GM12878 (cell line): Measurements from ENCODE around the gene PEAR1. TPM values are rescaled to one million over a fixed set of nuclear protein-coding genes. Genes with fewer than 3 reads are reported as not detected.

Experiments
- ATF7 ChIP-seq: fragments of 450-650 bp; IDR thresholded peaks from 2 replicates; pipeline ENCODE4 v1.6.1; 2016; ENCODE audit warnings: low read depth, mild to moderate bottlenecking
- BHLHE40 ChIP-seq, 2 experiments: fragments of 450-650 bp in 1 of 2; IDR thresholded peaks; 2 replicates each; pipeline ENCODE4 v1.6.1; 2011 to 2017; ENCODE audit warnings: low read depth in 2 of 2, borderline replicate concordance in 1 of 2, improper control_type of control experiment in 1 of 2, low read length in 1 of 2, mild to moderate bottlenecking in 1 of 2
- MTA3 ChIP-seq: IDR thresholded peaks from 2 replicates; pipeline ENCODE4 v1.6.1; 2012; ENCODE audit warnings: low read length, inconsistent platforms, borderline replicate concordance
- NRF1 ChIP-seq: conservative IDR thresholded peaks from 2 replicates; pipeline ENCODE4 v1.6.1; 2011; ENCODE audit warnings: mild to moderate bottlenecking, low read depth, low read length, improper control_type of control experiment
- RFX5 ChIP-seq: IDR thresholded peaks from 2 replicates; pipeline ENCODE4 v1.6.1; 2011; ENCODE audit warnings: low read depth, low read length, improper control_type of control experiment
- SREBF2 ChIP-seq: IDR thresholded peaks from 2 replicates; pipeline ENCODE4 v1.6.1; 2012; ENCODE audit warnings: mild to moderate bottlenecking, low read length
- YBX1 ChIP-seq: fragments of 450-650 bp; IDR thresholded peaks from 2 replicates; pipeline ENCODE4 v1.6.1; 2016; ENCODE audit warnings: antibody characterized with exemption
- ZNF622 ChIP-seq: fragments of 450-650 bp; IDR thresholded peaks from 2 replicates; pipeline ENCODE4 v1.6.1; 2017; ENCODE audit warnings: mild to moderate bottlenecking, inconsistent platforms
- polyA plus RNA-seq, 11 experiments: library from polyadenylated mRNA; depleted of rRNA in 4 of 11; unstranded in 6 of 11; stranded (reverse) in 5 of 11; fragments of >200 nt; fragmentation: Nextera tagmentation in 4 of 11; fragmentation: Illumina TruSeq in 1 of 11; extraction: Ambion mirVana in 4 of 11; extraction: Trizol in 1 of 11; gene quantifications; 1 replicate in 1 of 11; 2 replicates in 10 of 11; pipeline versions ENCODE4 v1.2.1 to v1.2.3, GENCODE V29; 2011 to 2016; ENCODE audit warnings: inconsistent platforms in 2 of 11, missing spikeins in 2 of 11, low read depth in 1 of 11
- total RNA-seq, 4 experiments: library from RNA; depleted of rRNA in 3 of 4; stranded (reverse); fragments of >200 nt in 3 of 4; fragmentation: Illumina TruSeq in 1 of 4; extraction: Trizol in 1 of 4; gene quantifications; 2 replicates each; pipeline versions ENCODE4 v1.2.1 to v1.2.3, GENCODE V29; 2013 to 2021
- TF ChIP-seq, protein P1 (sequence below), 3 experiments: IDR thresholded peaks in 2 of 3; conservative IDR thresholded peaks in 1 of 3; 2 replicates each; pipeline ENCODE4 v1.5.1; 2011; ENCODE audit warnings: low read depth in 3 of 3, low read length in 3 of 3, mild to moderate bottlenecking in 3 of 3, control low read depth in 2 of 3, moderate library complexity in 2 of 3, inconsistent platforms in 1 of 3, mixed read lengths in 1 of 3; ENCODE audit not compliant: control insufficient read depth in 2 of 3, insufficient read depth in 1 of 3; ENCODE audit errors: extremely low read depth in 1 of 3
- TF ChIP-seq, protein P2 (sequence below): IDR thresholded peaks from 2 replicates; pipeline ENCODE4 v1.6.1; 2012; ENCODE audit warnings: low read depth, low read length, improper control_type of control experiment
- TF ChIP-seq, protein P3 (sequence below): fragments of 450-650 bp; IDR thresholded peaks from 2 replicates; pipeline ENCODE4 v1.6.1; 2014; ENCODE audit warnings: mild to moderate bottlenecking

The PEAR1 gene
- total and polyA plus RNA-seq, 10 of the 15 experiments (the other 5 are each of a cell fraction or from before 2014, with no cell fraction given): not detected

DNA sequence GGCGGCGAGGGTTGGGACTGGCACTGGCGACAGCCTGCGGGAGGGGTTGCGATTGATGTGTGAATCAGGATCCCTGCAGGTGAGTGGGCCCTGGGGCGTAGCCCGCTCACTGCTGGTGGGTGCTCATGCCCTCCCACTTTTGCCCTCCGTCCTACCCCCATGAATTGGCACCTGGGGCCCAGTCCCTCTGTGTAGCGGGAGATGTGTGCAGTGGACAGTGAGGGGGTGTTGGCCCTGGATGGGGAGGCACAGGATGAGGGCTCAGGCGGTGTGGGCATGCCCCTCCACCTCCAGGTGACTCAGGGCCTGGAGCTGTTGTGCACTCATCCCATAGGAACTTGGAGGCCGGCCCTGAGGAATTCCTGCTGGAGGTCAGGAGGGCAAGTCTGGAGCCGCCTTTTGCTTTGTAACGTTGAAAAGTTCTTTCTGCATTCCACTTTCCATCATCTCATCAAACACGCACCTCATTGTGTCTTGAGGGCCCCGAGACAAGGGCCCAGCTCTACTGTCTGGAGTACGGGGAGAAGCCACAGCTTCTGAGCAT, 3.0 kb downstream of the PEAR1 start (continued):
- TF ChIP-seq, protein P1, sequence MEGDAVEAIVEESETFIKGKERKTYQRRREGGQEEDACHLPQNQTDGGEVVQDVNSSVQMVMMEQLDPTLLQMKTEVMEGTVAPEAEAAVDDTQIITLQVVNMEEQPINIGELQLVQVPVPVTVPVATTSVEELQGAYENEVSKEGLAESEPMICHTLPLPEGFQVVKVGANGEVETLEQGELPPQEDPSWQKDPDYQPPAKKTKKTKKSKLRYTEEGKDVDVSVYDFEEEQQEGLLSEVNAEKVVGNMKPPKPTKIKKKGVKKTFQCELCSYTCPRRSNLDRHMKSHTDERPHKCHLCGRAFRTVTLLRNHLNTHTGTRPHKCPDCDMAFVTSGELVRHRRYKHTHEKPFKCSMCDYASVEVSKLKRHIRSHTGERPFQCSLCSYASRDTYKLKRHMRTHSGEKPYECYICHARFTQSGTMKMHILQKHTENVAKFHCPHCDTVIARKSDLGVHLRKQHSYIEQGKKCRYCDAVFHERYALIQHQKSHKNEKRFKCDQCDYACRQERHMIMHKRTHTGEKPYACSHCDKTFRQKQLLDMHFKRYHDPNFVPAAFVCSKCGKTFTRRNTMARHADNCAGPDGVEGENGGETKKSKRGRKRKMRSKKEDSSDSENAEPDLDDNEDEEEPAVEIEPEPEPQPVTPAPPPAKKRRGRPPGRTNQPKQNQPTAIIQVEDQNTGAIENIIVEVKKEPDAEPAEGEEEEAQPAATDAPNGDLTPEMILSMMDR (IDR thresholded peaks at IDR 0.05 in 2 of 3, conservative IDR thresholded peaks at IDR 0.05 in 1 of 3; ENCODE audit: control insufficient read depth in 2 of 3, extremely low read depth in 1 of 3, insufficient read depth in 1 of 3, low read depth in 3 of 3, low read length in 3 of 3): no peak
- TF ChIP-seq, protein P2, sequence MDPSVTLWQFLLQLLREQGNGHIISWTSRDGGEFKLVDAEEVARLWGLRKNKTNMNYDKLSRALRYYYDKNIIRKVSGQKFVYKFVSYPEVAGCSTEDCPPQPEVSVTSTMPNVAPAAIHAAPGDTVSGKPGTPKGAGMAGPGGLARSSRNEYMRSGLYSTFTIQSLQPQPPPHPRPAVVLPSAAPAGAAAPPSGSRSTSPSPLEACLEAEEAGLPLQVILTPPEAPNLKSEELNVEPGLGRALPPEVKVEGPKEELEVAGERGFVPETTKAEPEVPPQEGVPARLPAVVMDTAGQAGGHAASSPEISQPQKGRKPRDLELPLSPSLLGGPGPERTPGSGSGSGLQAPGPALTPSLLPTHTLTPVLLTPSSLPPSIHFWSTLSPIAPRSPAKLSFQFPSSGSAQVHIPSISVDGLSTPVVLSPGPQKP: no peak
- TF ChIP-seq BHLHE40 (IDR thresholded peaks at IDR 0.05; ENCODE audit: borderline replicate concordance in 1 of 2, low read depth in 2 of 2, low read length in 1 of 2): no peak
- TF ChIP-seq, protein P3, sequence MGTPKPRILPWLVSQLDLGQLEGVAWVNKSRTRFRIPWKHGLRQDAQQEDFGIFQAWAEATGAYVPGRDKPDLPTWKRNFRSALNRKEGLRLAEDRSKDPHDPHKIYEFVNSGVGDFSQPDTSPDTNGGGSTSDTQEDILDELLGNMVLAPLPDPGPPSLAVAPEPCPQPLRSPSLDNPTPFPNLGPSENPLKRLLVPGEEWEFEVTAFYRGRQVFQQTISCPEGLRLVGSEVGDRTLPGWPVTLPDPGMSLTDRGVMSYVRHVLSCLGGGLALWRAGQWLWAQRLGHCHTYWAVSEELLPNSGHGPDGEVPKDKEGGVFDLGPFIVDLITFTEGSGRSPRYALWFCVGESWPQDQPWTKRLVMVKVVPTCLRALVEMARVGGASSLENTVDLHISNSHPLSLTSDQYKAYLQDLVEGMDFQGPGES: no peak
- TF ChIP-seq YBX1: no peak
- no peak for TF ChIP-seq MTA3
- TF ChIP-seq ATF7: no peak
- TF ChIP-seq ZNF622: no peak
- TF ChIP-seq NRF1: no peak
- TF ChIP-seq RFX5: no peak
- no peak for TF ChIP-seq SREBF2
